ENCODE results near the gene RYR3.

GRCh38 chr15:33458421-33458820, 147.7 kb downstream of the RYR3 start:
- no peak for TF ChIP-seq CTCF (IDR thresholded peaks at IDR 0.05; ENCODE audit: insufficient read depth, low read depth, low read length)
- no peak for TF ChIP-seq EZH2 (IDR thresholded peaks at IDR 0.05; ENCODE audit: insufficient read depth, low read length)

All from astrocyte (in vitro differentiated cells and primary cell).